Measurements from ENCODE around the gene FGF6.

- TF ChIP-seq POLR2A (IDR thresholded peaks at IDR 0.05) = no peak
- TF ChIP-seq, protein P1, sequence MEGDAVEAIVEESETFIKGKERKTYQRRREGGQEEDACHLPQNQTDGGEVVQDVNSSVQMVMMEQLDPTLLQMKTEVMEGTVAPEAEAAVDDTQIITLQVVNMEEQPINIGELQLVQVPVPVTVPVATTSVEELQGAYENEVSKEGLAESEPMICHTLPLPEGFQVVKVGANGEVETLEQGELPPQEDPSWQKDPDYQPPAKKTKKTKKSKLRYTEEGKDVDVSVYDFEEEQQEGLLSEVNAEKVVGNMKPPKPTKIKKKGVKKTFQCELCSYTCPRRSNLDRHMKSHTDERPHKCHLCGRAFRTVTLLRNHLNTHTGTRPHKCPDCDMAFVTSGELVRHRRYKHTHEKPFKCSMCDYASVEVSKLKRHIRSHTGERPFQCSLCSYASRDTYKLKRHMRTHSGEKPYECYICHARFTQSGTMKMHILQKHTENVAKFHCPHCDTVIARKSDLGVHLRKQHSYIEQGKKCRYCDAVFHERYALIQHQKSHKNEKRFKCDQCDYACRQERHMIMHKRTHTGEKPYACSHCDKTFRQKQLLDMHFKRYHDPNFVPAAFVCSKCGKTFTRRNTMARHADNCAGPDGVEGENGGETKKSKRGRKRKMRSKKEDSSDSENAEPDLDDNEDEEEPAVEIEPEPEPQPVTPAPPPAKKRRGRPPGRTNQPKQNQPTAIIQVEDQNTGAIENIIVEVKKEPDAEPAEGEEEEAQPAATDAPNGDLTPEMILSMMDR (IDR thresholded peaks at IDR 0.05) = no peak
Measured at GRCh38 chr12:4454315-4454860, 8.8 kb upstream of the FGF6 start.

All from sigmoid colon (tissue), 3 donors.